ENCODE data around the gene PAM. TPM values are rescaled to one million over a fixed set of nuclear protein-coding genes. Genes with fewer than 3 reads are reported as not detected.

The PAM gene
- total RNA-seq, 1 experiment from 2014 or later, result 60.3 TPM

DNA sequence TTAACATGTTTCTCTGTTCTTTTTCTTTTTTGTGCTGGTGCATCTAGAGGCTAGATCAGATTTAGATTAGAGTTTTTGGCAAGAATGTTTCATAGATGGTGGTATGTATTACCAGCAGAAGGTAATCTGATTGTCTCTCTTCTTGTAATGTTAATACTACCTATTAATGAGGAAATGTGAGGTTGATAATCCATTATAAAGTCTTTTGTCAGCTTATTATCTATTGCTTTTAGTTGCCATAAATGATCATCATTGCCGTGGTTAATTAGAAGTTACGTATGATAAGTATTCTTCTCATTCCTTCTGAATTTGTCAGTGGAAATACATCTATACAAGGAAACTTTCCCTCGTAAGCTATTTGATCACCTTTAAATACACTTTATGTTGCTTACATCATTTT lies 135.0 kb downstream of the PAM start:
- BruUV-seq (replicated peaks), result no TSS peak
- Mint-ChIP-seq H3K27ac (ENCODE audit: low read depth, unreplicated experiment) (no peak overlapping the region), H3K36me3 (ENCODE audit: insufficient read depth, unreplicated experiment) (no peaks in the 10 kb centered on the region), H3K4me1 (ENCODE audit: insufficient read depth, unreplicated experiment) (no peaks in the 10 kb centered on the region), H3K9me3 (ENCODE audit: unreplicated experiment) (no peaks in the 10 kb centered on the region), H3K27me3 (ENCODE audit: insufficient read depth, unreplicated experiment) (no peaks in the 10 kb centered on the region), H3K4me3 (ENCODE audit: unreplicated experiment) (no peak overlapping the region)
- intact Hi-C loops (cut with micrococcal nuclease), result no loop called here
- CTCF ChIA-PET, result no interaction called here
- TF ChIP-seq, protein P1, sequence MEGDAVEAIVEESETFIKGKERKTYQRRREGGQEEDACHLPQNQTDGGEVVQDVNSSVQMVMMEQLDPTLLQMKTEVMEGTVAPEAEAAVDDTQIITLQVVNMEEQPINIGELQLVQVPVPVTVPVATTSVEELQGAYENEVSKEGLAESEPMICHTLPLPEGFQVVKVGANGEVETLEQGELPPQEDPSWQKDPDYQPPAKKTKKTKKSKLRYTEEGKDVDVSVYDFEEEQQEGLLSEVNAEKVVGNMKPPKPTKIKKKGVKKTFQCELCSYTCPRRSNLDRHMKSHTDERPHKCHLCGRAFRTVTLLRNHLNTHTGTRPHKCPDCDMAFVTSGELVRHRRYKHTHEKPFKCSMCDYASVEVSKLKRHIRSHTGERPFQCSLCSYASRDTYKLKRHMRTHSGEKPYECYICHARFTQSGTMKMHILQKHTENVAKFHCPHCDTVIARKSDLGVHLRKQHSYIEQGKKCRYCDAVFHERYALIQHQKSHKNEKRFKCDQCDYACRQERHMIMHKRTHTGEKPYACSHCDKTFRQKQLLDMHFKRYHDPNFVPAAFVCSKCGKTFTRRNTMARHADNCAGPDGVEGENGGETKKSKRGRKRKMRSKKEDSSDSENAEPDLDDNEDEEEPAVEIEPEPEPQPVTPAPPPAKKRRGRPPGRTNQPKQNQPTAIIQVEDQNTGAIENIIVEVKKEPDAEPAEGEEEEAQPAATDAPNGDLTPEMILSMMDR (IDR thresholded peaks at IDR 0.05; ENCODE audit: unreplicated experiment), result no peak
- POLR2A ChIA-PET, result interaction anchor here (0.7 kb wide), 1 partner anchor 28 kb away, joined by 3 read pairs; no protein-coding TSS in a partner anchor
- DNase-seq (ENCODE audit: unreplicated experiment), result no peak

DNA sequence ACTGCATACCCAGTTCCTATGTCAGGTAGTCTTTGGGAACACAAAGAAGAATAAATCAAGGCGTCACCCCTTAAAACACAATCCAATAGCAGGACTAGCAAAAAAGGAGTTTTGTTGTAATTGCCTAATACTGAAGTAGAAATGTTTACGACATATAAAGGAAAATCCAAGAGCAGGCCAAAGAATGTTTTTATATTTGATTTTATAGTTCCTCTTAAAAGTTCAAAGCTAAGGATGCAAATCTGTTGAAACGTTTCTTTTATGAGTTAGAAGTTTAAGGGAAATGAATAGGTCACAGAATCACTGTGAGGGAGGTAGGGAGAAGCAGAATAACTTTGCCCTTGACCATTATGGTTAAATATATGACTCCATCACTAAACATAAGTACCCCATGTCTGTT lies 136.1 kb downstream of the PAM start:
- Mint-ChIP-seq H3K36me3 (ENCODE audit: insufficient read depth, unreplicated experiment) (no peaks in the 10 kb centered on the region), H3K27ac (ENCODE audit: low read depth, unreplicated experiment) (no peak overlapping the region), H3K9me3 (ENCODE audit: unreplicated experiment) (no peaks in the 10 kb centered on the region), H3K4me3 (ENCODE audit: unreplicated experiment) (no peak overlapping the region), H3K27me3 (ENCODE audit: insufficient read depth, unreplicated experiment) (no peaks in the 10 kb centered on the region), H3K4me1 (ENCODE audit: insufficient read depth, unreplicated experiment) (no peaks in the 10 kb centered on the region)
- ChIA-PET CTCF (interaction anchor here (0.8 kb wide), 1 partner anchor 26 kb away, joined by 4 read pairs; no protein-coding TSS in a partner anchor), POLR2A (interaction anchor here (0.6 to 0.8 kb wide), 2 partner anchors 18 to 125 kb away, joined by 3 read pairs; no protein-coding TSS in a partner anchor)
- intact Hi-C loops (cut with micrococcal nuclease), result no loop called here
- TF ChIP-seq, protein P1 (IDR thresholded peaks at IDR 0.05; ENCODE audit: unreplicated experiment), result no peak
- BruUV-seq (replicated peaks), result no TSS peak
- no peak for DNase-seq (ENCODE audit: unreplicated experiment)

DNA sequence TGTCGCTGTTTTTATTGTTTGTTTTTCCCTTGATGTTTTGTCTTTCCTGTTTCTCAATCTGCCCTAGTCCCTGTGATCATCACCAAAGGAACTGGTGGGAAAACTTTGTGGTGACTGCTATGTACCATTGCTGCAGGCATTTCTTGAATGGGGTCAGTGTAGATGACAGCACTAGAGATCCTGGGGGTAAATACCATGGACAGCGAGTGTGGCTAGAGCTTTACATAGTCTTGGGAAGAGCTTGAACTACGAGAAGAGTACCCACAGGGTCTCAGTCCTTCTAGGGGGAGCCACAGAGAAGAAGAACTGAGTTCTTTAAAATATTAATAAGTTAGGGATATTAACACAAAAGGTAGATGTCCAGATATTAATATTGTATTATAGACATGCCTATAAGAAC lies 138.8 kb downstream of the PAM start:
- H3K4me3 Mint-ChIP-seq (ENCODE audit: unreplicated experiment), result no peak overlapping the region
- intact Hi-C loops (cut with micrococcal nuclease), result no loop called here
- CTCF ChIA-PET, result no interaction called here
- H3K27me3 Mint-ChIP-seq (ENCODE audit: insufficient read depth, unreplicated experiment), result no peaks in the 10 kb centered on the region
- TF ChIP-seq, protein P1 (IDR thresholded peaks at IDR 0.05; ENCODE audit: unreplicated experiment), result no peak
- POLR2A ChIA-PET, result no interaction called here
- no peaks in the 10 kb centered on the region for H3K9me3 Mint-ChIP-seq (ENCODE audit: unreplicated experiment)
- H3K27ac Mint-ChIP-seq (ENCODE audit: low read depth, unreplicated experiment), result no peak overlapping the region
- H3K4me1 Mint-ChIP-seq (ENCODE audit: insufficient read depth, unreplicated experiment), result no peaks in the 10 kb centered on the region
- no peaks in the 10 kb centered on the region for H3K36me3 Mint-ChIP-seq (ENCODE audit: insufficient read depth, unreplicated experiment)
- no peak for DNase-seq (ENCODE audit: unreplicated experiment)
- BruUV-seq (replicated peaks), result no TSS peak

DNA sequence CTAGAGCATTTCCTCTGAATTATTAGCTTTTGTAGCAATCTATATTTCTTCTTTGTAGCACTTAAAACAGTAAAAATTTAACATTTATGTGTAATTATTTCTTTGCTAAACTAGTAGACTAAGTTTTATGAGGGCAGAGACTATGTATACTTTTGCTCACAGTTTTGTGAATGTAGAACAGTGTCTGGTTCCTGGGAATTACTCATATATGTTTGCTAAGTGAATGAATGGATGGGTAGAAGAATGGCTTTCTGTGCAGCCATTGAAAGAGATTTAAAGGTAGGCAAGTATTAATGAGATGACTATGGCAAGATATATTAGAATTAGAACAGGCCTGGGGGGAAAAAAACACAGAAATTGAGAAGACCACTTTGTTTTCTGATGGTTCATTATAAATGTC lies 140.1 kb downstream of the PAM start:
- H3K4me3 Mint-ChIP-seq (ENCODE audit: unreplicated experiment), result no peak overlapping the region
- H3K27me3 Mint-ChIP-seq (ENCODE audit: insufficient read depth, unreplicated experiment), result no peaks in the 10 kb centered on the region
- no peaks in the 10 kb centered on the region for H3K4me1 Mint-ChIP-seq (ENCODE audit: insufficient read depth, unreplicated experiment)
- no TSS peak for BruUV-seq (replicated peaks)
- H3K36me3 Mint-ChIP-seq (ENCODE audit: insufficient read depth, unreplicated experiment), result no peaks in the 10 kb centered on the region
- CTCF ChIA-PET, result interaction anchor here (0.6 kb wide), 1 partner anchor 14 kb away, joined by 4 read pairs; no protein-coding TSS in a partner anchor
- intact Hi-C loops (cut with micrococcal nuclease), result no loop called here
- no peak for DNase-seq (ENCODE audit: unreplicated experiment)
- TF ChIP-seq, protein P1 (IDR thresholded peaks at IDR 0.05; ENCODE audit: unreplicated experiment), result no peak
- H3K9me3 Mint-ChIP-seq (ENCODE audit: unreplicated experiment), result no peaks in the 10 kb centered on the region
- no peak overlapping the region for H3K27ac Mint-ChIP-seq (ENCODE audit: low read depth, unreplicated experiment)
- POLR2A ChIA-PET, result no interaction called here
